Osteocyte (in vitro differentiated cells): ENCODE measurements around the gene NUBP1. TPM values are rescaled to one million over a fixed set of nuclear protein-coding genes. Genes with fewer than 3 reads are reported as not detected.
"Not testable (repeated sequence)": the region's sequence is repeated elsewhere in the genome, so short reads cannot be mapped to it uniquely, and the experiment has no call there.

Source experiments
- DNase-seq: peaks from one replicate; pipeline ENCODE4 v3.0.0; 2021; ENCODE audit warnings: mixed read lengths; ENCODE audit not compliant: unreplicated experiment; ENCODE audit errors: extremely low spot score
- H3K27ac Mint-ChIP-seq: one replicate; pipeline ENCODE4 v1.8.0; 2021; ENCODE audit warnings: mild to moderate bottlenecking, mixed read lengths; ENCODE audit not compliant: unreplicated experiment
- H3K27me3 Mint-ChIP-seq: one replicate; pipeline ENCODE4 v1.8.0; 2021; ENCODE audit warnings: mixed read lengths; ENCODE audit not compliant: unreplicated experiment
- H3K36me3 Mint-ChIP-seq: one replicate; pipeline ENCODE4 v1.8.0; 2021; ENCODE audit warnings: mixed read lengths; ENCODE audit not compliant: unreplicated experiment
- H3K4me1 Mint-ChIP-seq: one replicate; pipeline ENCODE4 v1.8.0; 2021; ENCODE audit warnings: mixed read lengths; ENCODE audit not compliant: unreplicated experiment
- H3K4me3 Mint-ChIP-seq: one replicate; pipeline ENCODE4 v1.8.0; 2021; ENCODE audit warnings: mild to moderate bottlenecking, moderate library complexity, mixed read lengths; ENCODE audit not compliant: unreplicated experiment
- H3K9me3 Mint-ChIP-seq: one replicate; pipeline ENCODE4 v1.8.0; 2021; ENCODE audit warnings: mixed read lengths; ENCODE audit not compliant: unreplicated experiment
- total RNA-seq: library from RNA; stranded (reverse); gene quantifications from 2 replicates; pipeline ENCODE4 v1.2.1, GENCODE V29; 2021
- TF ChIP-seq, protein P1 (sequence below): fragments of 200-600 bp; sonication (generic); IDR thresholded peaks from 2 replicates; pipeline ENCODE4 v1.5.0; 2021; ENCODE audit warnings: antibody characterized with exemption, mild to moderate bottlenecking, moderate library complexity

NUBP1 gene
- total RNA-seq, 1 donor from 2014 or later, result 20.0 TPM

DNA sequence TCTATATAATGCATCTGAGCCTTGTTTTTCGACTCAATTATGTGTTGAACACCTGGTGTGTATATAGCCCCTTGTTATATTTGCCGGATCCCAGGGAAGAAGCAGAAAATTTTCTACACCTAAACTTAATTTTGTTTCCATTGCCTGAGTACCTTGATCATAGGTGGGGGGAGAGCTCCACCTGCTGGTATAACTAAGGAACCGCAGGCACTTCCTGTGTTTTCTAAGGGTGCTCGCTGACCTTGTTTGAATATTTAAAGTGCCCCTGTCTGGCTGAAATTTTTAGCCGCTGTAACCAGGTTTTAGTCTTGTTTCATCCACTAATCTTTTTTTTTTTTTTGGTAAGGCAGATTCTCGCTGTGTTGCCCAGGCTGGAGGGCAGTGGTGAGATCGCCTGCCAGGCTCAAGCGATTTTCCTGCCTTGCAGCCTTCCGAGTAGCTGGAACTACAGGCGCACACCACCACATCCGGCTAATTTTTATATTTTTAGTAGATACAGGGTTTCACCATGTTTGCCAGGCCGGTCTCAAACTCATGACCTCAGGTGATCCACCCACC lies 6.5 kb upstream of the NUBP1 start:
- H3K4me3 Mint-ChIP-seq, result no peak overlapping the region
- H3K4me1 Mint-ChIP-seq, result peaks cover 14% of the 10 kb centered on the region
- peak overlapping the region; percentile 60 for H3K27ac Mint-ChIP-seq
- no peaks in the 10 kb centered on the region for H3K27me3 Mint-ChIP-seq
- TF ChIP-seq, protein P1, sequence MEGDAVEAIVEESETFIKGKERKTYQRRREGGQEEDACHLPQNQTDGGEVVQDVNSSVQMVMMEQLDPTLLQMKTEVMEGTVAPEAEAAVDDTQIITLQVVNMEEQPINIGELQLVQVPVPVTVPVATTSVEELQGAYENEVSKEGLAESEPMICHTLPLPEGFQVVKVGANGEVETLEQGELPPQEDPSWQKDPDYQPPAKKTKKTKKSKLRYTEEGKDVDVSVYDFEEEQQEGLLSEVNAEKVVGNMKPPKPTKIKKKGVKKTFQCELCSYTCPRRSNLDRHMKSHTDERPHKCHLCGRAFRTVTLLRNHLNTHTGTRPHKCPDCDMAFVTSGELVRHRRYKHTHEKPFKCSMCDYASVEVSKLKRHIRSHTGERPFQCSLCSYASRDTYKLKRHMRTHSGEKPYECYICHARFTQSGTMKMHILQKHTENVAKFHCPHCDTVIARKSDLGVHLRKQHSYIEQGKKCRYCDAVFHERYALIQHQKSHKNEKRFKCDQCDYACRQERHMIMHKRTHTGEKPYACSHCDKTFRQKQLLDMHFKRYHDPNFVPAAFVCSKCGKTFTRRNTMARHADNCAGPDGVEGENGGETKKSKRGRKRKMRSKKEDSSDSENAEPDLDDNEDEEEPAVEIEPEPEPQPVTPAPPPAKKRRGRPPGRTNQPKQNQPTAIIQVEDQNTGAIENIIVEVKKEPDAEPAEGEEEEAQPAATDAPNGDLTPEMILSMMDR, result peak; percentile 91
- H3K9me3 Mint-ChIP-seq, result no peaks in the 10 kb centered on the region
- no peaks in the 10 kb centered on the region for H3K36me3 Mint-ChIP-seq
- peak; percentile 85 for DNase-seq

DNA sequence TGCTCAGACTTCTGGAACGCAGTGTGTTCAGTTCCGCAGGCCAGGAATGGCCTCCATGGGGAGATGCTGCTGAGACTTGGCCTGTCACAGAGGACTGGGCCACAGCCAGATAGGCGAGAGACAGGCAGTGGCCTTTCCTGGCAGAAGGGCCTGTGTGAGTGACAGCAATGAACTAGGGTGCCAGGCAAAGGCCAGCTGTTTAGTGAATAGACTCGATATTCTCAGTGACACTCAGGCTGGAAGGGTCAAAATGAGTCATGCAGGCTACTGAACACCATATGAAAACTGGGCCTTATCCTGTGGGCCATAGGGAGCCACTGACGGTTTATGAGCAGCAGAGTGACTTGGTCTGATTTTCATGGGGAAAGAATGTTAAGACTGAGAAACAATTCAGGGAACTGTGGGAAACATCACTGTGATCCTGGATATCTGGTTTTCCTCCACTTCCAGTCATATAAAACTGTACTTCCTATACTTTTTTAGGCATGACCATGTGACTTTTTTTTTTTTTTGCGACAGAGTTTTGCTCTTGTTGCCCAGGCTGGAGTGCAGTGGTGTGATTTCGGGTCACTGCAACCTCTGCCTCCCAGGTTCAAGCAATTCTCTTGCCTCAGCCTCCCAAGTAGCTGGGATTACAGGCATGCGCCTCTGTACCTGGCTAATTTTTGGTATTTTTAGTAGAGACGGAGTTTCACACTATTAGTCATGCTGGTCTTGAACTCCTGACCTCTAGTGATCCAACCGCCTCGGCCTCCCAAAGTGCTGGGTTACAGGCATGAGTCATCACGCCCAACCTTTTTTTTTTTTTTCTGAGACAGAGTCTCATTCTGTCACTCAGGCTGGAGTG lies 5.2 kb upstream of the NUBP1 start:
- Mint-ChIP-seq H3K36me3 (no peaks in the 10 kb centered on the region), H3K27ac (peak overlapping the region; percentile 52), H3K9me3 (no peaks in the 10 kb centered on the region), H3K27me3 (no peaks in the 10 kb centered on the region), H3K4me3 (no peak overlapping the region), H3K4me1 (peaks cover 18% of the 10 kb centered on the region)
- DNase-seq, result peak; percentile 69
- TF ChIP-seq, protein P1, result no peak

DNA sequence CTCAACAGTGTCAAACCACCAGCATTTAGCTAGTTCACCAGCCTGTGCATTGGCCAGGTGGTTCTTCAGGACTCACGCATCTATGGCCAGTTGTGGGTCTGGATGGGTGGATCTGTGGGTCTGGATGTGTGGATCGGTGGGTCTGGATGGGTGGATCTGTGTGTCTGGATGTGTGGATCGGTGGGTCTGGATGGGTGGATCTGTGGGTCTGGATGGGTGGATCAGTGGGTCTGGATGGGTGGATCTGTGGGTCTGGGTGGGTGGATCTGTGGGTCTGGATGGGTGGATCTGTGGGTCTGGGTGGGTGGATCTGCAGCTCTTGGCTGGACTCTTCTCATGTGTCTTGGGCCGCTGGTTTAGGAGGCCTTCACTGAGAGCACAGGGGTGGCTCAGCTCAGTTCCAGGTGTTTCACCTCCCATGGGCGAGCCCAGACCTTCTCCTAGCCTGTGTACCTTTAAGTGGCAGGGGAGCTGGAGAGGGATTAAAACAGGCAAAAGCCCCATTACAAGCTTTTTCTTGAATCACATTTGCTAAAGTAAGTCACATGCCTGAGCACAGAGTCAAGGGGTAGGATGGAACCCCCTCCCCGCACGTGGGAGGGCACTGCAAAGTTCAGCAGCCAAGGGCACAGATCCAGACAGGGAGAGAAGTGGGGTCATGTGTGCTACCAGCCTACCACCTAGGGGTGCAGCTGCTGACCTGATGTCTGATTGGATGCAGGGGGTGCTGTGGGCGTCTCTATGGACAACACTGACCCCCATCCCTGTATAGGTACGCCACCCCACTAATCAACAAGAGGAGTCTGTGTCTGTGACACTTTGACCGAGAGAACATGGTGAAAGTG lies 3.4 kb upstream of the NUBP1 start:
- Mint-ChIP-seq H3K4me1 (peaks cover 25% of the 10 kb centered on the region), H3K36me3 (no peaks in the 10 kb centered on the region), H3K27ac (no peak overlapping the region), H3K9me3 (no peaks in the 10 kb centered on the region), H3K4me3 (no peak overlapping the region), H3K27me3 (no peaks in the 10 kb centered on the region)
- TF ChIP-seq, protein P1, result no peak
- DNase-seq, result no peak

DNA sequence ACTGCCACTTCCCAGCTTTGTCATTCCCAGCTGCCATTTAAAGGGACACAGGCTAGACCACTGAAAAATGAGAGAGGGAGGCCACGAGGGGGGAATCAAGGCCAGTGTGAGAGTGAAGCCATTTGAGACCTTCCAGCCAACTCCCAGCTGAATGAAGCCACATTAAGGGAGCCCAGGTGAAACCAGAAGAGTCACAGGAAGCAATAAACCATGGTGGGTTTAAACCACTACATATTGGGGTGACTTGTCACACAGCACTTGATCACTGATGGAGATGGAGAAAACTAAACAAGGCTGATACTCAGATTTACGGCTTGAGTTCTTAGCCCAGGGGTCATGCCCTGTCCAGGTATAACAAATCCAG lies 2.8 kb upstream of the NUBP1 start:
- H3K27me3 Mint-ChIP-seq, result no peaks in the 10 kb centered on the region
- no peak for DNase-seq
- H3K27ac Mint-ChIP-seq, result no peak overlapping the region
- H3K9me3 Mint-ChIP-seq, result no peaks in the 10 kb centered on the region
- H3K4me3 Mint-ChIP-seq, result no peak overlapping the region
- peaks cover 30% of the 10 kb centered on the region for H3K4me1 Mint-ChIP-seq
- peaks cover under 1% of the 10 kb centered on the region for H3K36me3 Mint-ChIP-seq
- TF ChIP-seq, protein P1, result no peak

DNA sequence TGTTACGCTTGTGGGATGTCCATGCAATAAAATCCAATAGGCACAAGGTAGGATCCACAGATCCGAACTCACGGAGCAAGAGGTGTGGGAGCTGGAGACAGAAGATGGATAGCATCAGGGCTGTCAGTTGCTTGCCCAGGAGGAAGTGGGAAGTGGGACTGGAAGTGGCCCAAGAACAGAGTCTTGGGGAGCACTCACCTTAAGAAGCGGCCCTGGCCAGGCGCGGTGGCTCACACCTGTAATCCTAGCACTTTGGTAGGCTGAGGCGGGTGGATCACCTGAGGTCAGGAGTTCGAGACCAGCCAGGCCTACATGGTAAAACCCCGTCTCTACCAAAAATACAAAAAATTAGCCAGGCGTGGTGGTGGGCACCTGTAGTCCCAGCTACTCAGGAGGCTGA lies 2.4 kb upstream of the NUBP1 start:
- not testable (repeated sequence) for H3K9me3 Mint-ChIP-seq, H3K36me3 Mint-ChIP-seq, H3K4me3 Mint-ChIP-seq, H3K27ac Mint-ChIP-seq, H3K27me3 Mint-ChIP-seq, DNase-seq
- H3K4me1 Mint-ChIP-seq, result peaks cover 30% of the 10 kb centered on the region
